Body of pancreas (tissue), 4 donors: ENCODE results near the gene SLC24A3. TPM values are rescaled to one million over a fixed set of nuclear protein-coding genes. Genes with fewer than 3 reads are reported as not detected.

ENCODE experiments used
- ATAC-seq: fragments of 150-250 bp; one replicate; pipeline ENCODE4 v1.9.1; 2016
- DNase-seq, 4 donors: peaks; one replicate each; pipeline ENCODE4 v3.0.0-alpha.2; 2019
- H3K27ac ChIP-seq, 4 donors: fragments of 200-600 bp; sonication (generic); 1 replicate in 3 of 4; 2 replicates in 1 of 4; pipeline versions ENCODE4 v1.5.1 to v1.6.1; 2016 to 2019; ENCODE audit warnings: mild to moderate bottlenecking in 1 of 4, mixed read lengths in 1 of 4, moderate library complexity in 1 of 4
- H3K27me3 ChIP-seq, 2 donors: fragments of 200-600 bp; sonication (generic); one replicate each; pipeline ENCODE4 v1.6.0; 2016; ENCODE audit warnings: mild to moderate bottlenecking in 1 of 2
- H3K36me3 ChIP-seq, 2 donors: fragments of 200-600 bp; sonication (generic); replicated peaks in 1 of 2; 2 replicates each; pipeline ENCODE4 v1.5.1; 2016; ENCODE audit warnings: low read depth in 2 of 2; ENCODE audit not compliant: insufficient read depth in 1 of 2
- H3K4me1 ChIP-seq: fragments of 200-600 bp; sonication (generic); one replicate; pipeline ENCODE4 v1.6.0; 2016
- H3K4me3 ChIP-seq, 2 donors: fragments of 200-600 bp; sonication (generic); 1 replicate in 1 of 2; 2 replicates in 1 of 2; pipeline ENCODE4 v1.5.1; 2016 to 2019
- H3K9me3 ChIP-seq, 3 donors: fragments of 200-600 bp; sonication (generic); 1 replicate in 2 of 3; 2 replicates in 1 of 3; pipeline ENCODE4 v1.5.1; 2016
- POLR2A ChIP-seq, 3 donors: fragments of 450-650 bp; IDR thresholded peaks; one replicate each; pipeline ENCODE4 v1.6.1; 2016; ENCODE audit warnings: antibody characterized with exemption in 3 of 3, mild to moderate bottlenecking in 2 of 3
- WGBS, 2 donors: methylation state at CpG; one replicate each; pipeline ENCODE4 v1.1.5; 2017; 5-methylcytosine and 5-hydroxymethylcytosine counted together
- intact Hi-C: fragments of 100-400 bp; cut with DNase I; formaldehyde crosslinking; loops from one replicate; pipeline ENCODE4 v1.15.1; 2023
- total RNA-seq, 2 donors: library from RNA; depleted of rRNA; stranded (reverse); fragments of >200 nt; gene quantifications; one replicate each; pipeline ENCODE4 v1.1.0, GENCODE V29; 2016
- TF ChIP-seq, protein P1 (sequence below), 7 experiments: fragments of 450-650 bp in 4 of 7; fragments of 200-600 bp in 3 of 7; sonication (generic) in 3 of 7; IDR thresholded peaks; one replicate each; pipeline ENCODE4 v1.5.1; 2016 to 2019; ENCODE audit warnings: antibody characterized with exemption in 7 of 7

SLC24A3 gene
- total RNA-seq, 2 donors from 2014 or later: 0.66 to 1.0 TPM

DNA sequence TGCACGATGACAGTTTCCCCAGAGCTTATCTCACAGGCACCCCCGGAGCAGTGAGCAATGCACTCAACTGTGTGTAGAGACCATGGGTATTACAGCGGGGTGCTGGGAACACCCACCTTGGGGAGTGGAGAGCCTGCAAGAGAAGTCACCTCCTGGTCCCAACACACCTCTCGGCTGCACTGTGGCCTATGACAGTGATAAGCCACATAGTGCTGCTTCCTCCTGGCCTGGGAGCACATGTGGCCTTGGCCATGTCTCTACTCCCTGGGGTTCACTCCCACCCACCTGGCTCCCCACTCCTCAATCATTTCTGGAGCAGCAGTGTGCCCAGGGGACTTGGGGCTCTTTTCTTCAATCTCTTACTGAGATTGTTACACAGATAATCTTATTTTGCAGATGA is 77.0 kb downstream of the SLC24A3 start:
- no peak for ATAC-seq
- Histone ChIP-seq H3K27me3 (no peaks in the 10 kb centered on the region), H3K9me3 (no peaks in the 10 kb centered on the region), H3K4me3 (no peak overlapping the region), H3K27ac (no peak overlapping the region), H3K4me1 (no peaks in the 10 kb centered on the region), H3K36me3 (no peaks in the 10 kb centered on the region)
- no peak for DNase-seq
- TF ChIP-seq, protein P1, sequence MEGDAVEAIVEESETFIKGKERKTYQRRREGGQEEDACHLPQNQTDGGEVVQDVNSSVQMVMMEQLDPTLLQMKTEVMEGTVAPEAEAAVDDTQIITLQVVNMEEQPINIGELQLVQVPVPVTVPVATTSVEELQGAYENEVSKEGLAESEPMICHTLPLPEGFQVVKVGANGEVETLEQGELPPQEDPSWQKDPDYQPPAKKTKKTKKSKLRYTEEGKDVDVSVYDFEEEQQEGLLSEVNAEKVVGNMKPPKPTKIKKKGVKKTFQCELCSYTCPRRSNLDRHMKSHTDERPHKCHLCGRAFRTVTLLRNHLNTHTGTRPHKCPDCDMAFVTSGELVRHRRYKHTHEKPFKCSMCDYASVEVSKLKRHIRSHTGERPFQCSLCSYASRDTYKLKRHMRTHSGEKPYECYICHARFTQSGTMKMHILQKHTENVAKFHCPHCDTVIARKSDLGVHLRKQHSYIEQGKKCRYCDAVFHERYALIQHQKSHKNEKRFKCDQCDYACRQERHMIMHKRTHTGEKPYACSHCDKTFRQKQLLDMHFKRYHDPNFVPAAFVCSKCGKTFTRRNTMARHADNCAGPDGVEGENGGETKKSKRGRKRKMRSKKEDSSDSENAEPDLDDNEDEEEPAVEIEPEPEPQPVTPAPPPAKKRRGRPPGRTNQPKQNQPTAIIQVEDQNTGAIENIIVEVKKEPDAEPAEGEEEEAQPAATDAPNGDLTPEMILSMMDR (IDR thresholded peaks at IDR 0.05): no peak
- TF ChIP-seq POLR2A (IDR thresholded peaks at IDR 0.05): no peak
- intact Hi-C loops: no loop called here
- 82 to 96% methylated on average over 3 to 4 of the region's 4 CpGs for WGBS, 2 donors

DNA sequence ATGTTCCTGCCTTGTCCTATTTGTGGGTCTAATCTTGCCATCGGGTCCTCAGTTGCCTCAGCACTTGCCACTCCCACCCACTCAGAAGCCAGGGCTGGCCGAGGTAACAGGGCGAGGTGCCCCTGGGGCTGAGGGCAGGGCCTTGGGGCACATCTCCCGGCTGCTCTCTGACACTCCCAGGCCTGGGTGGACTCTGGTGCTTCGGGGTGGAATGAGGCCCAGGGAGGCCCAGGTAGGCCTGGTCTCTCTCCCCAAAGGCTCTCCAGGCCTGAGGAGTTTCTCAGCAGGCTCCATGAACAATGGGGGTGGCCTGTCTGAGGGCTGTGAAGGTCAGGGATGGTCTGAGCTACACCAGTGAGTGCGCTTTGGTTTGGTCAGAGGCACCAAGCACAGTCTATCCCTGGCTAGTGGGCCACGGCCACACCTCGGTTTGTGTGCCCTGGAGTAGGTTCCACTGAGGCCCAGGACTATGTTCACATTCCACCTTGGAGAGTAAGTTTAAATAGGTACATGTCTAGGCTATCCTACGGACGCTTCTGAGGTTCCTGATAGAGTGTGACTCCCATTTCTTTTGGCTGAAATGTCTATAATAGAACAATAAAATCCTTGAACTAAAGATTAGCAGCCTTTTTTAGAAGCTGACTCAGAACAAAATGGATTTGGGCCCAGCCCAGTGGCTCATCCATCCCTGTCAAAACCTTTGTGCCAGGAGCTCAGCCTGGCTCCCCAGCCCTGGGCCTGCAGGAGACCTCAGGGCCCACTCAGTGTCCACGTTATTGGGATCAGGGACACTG is 78.8 kb downstream of the SLC24A3 start:
- no peak overlapping the region for H3K27ac ChIP-seq
- ATAC-seq (no peak), DNase-seq (no peak)

DNA sequence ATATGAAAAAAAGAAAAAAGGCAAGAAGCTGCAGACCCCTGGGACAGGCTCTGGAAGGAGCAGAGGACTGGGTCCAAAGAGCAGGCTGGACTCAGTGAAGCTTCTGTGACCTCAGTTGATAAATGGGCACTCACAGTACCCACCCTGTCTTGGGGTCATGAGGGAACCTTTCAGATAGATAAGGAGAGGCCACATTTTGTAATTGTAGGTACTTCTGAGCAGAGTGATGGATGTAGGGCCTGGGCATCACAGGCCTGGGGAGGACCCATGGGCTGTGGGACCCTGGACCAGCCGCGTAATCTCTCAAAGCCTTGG is 79.3 kb downstream of the SLC24A3 start:
- no peak for ATAC-seq
- 80 to 92% methylated on average over 1 to 2 of the region's 2 CpGs for WGBS, 2 donors
- TF ChIP-seq, protein P1 (IDR thresholded peaks at IDR 0.05): no peak
- TF ChIP-seq POLR2A (IDR thresholded peaks at IDR 0.05): no peak

More for the DNA sequence above, 78.8 kb downstream of the SLC24A3 start:
- intact Hi-C loops: no loop called here
- Histone ChIP-seq H3K27me3 (no peaks in the 10 kb centered on the region), H3K4me3 (no peak overlapping the region), H3K9me3 (no peaks in the 10 kb centered on the region), H3K36me3 (no peaks in the 10 kb centered on the region), H3K4me1 (no peaks in the 10 kb centered on the region)
- 75 to 77% methylated on average over 9 to 10 of the region's 11 CpGs for WGBS, 2 donors
- TF ChIP-seq POLR2A (IDR thresholded peaks at IDR 0.05): no peak
- TF ChIP-seq, protein P1 (IDR thresholded peaks at IDR 0.05): no peak

DNA sequence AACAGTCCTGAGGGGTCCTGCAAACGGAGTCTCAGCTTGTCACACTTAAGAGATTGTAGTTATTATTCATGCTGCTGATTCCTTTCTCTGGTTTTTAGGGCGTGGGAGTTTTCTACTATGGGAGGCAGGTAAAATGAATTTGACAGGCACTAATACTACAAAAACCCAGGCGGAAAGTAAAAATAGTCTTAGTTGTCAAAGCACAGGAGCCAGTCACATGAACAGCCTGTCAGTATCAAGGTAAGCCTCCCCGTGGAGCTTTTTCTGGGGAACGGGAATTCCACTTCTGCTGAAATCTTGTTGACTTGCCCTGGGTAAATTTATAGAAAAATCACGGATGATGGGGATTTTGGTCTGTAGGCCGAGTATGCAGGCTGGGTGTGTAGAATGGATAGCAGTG is 79.8 kb downstream of the SLC24A3 start:
- Histone ChIP-seq H3K4me1 (no peaks in the 10 kb centered on the region), H3K4me3 (no peak overlapping the region), H3K27ac (no peak overlapping the region), H3K36me3 (no peaks in the 10 kb centered on the region), H3K9me3 (no peaks in the 10 kb centered on the region), H3K27me3 (no peaks in the 10 kb centered on the region)
- WGBS, 2 donors: 66 to 76% methylated on average over 7 of the region's 7 CpGs
- ATAC-seq (no peak), DNase-seq (no peak)
- intact Hi-C loops: no loop called here
- TF ChIP-seq, protein P1 (IDR thresholded peaks at IDR 0.05): no peak
- no peak for TF ChIP-seq POLR2A (IDR thresholded peaks at IDR 0.05)

More for the DNA sequence above, 79.3 kb downstream of the SLC24A3 start:
- Histone ChIP-seq H3K4me1 (no peaks in the 10 kb centered on the region), H3K27me3 (no peaks in the 10 kb centered on the region), H3K36me3 (no peaks in the 10 kb centered on the region), H3K4me3 (no peak overlapping the region), H3K9me3 (no peaks in the 10 kb centered on the region), H3K27ac (no peak overlapping the region)
- intact Hi-C loops: no loop called here
- DNase-seq: no peak

DNA sequence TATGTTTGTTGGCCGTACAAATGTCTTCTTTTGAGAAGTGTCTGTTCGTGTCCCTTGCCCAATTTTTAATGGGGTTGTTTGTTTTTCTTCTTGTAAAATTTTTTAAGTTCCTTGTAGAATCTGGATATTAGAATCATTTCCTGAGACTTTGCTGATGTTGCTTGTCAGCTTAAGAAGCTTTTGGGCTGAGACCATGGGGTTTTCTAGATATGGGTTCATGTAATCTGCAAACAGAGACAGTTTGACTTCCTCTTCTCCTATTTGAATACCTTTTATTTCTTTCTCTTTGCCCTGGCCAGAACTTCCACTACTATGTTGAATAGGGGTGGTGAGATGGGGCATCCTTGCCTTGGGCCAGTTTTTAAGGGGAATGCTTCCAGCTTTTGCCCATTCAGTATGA is 82.6 kb downstream of the SLC24A3 start:
- Histone ChIP-seq H3K9me3 (no peaks in the 10 kb centered on the region), H3K27ac (no peak overlapping the region), H3K4me1 (no peaks in the 10 kb centered on the region), H3K4me3 (no peak overlapping the region), H3K27me3 (no peaks in the 10 kb centered on the region), H3K36me3 (no peaks in the 10 kb centered on the region)
- no peak for TF ChIP-seq POLR2A (IDR thresholded peaks at IDR 0.05)
- TF ChIP-seq, protein P1 (IDR thresholded peaks at IDR 0.05): no peak
- WGBS, 2 donors: 41 to 47% methylated on average over 2 of the region's 2 CpGs
- ATAC-seq (no peak), DNase-seq (no peak)
- intact Hi-C loops: no loop called here
